LNCAP (cell line): ENCODE data around the gene BACE2.

Source experiments
- CTCF ChIP-seq: fragments of 450-650 bp; IDR thresholded peaks from 2 replicates; pipeline ENCODE4 v1.5.1; 2017; ENCODE audit warnings: mild to moderate bottlenecking

The BACE2 gene

DNA sequence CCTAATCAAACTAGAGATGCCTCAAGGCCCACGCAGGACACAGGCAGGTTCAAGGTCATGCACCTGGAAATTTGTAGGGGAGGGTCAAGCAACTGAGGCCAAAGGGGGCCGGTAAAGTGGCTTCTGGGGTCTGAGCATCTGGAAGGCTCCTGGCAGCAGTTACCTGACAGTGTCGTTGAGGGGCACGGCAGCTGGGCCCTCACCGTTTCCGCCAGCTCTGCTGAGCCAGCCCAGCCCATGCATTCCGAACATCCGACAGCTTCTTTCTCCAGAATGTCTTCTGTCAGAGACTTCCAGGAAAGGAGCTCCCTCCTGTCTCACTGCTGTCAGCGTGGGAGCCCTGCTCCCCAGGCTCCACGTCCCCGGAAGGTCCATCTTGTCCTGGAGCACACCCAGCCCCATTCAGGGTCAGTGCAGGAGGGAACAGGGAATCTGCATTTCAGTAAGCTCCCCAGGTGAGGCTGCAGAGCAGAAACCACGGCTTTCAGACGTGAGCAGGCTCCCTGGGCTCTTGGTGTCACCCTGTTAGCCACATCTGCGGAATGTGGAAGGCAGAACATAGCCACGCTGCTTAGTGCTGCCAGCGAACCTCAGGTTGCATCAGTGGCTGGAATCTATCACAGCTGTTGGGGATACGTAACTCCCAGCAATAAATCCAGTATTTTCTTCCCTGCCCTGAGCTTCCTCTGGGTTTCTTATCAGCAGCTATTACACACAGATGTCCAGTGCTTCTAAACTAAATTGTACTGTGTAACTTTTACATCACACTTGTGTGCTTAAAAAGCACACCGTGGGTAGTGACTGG is 112.4 kb downstream of the BACE2 start:
- TF ChIP-seq CTCF = no peak

DNA sequence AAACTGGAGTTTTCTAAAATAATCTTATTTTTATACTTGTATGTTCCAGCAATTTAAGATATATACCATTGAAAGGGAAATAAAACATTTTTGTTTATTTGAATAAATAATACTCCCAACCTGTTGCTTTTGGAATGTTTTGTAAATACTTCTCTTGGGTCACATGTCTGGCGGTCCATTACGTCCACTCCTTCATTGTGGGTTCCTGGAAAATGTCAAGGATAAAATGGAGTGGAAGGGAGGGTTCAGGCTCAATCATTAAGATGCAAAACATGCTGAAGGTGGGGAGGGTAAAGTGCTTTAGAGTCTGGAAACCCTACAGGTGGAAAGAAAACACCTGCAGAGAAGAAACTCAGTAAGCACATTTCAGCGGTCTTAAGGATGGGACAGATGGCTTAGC is 114.5 kb downstream of the BACE2 start:
- TF ChIP-seq CTCF = no peak

DNA sequence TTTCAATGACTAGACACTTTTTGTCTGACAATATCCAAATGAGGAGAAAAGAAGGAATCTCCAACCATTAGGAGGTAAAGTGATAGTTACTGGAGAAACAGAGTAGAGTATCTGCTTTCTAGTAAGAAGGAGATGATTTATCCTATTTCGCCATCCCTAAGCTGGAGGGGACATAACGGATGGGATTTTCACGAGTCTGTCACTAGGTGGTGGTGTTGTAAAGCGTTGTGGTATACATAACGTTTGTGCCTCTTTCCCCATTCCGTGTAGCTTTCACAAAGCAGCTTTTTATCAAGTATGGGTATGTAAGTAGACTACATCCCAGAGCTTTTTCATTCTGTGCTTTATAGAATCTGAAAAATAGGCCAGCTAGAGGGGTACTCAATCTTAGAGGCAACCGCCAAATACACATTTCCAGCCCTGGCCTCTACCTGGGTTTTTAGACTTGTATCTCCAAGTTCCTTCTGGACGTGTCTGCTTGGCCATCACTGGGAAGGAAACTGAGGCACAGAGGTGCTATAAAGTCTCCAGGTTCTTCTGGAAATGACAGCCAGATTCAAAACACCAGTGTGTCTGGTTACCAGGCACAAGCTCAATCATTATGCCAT is 115.4 kb downstream of the BACE2 start:
- TF ChIP-seq CTCF = peak; percentile 68

- no peak for TF ChIP-seq CTCF
Measured at GRCh38 chr21:41289431-41289830, 121.5 kb downstream of the BACE2 start.

DNA sequence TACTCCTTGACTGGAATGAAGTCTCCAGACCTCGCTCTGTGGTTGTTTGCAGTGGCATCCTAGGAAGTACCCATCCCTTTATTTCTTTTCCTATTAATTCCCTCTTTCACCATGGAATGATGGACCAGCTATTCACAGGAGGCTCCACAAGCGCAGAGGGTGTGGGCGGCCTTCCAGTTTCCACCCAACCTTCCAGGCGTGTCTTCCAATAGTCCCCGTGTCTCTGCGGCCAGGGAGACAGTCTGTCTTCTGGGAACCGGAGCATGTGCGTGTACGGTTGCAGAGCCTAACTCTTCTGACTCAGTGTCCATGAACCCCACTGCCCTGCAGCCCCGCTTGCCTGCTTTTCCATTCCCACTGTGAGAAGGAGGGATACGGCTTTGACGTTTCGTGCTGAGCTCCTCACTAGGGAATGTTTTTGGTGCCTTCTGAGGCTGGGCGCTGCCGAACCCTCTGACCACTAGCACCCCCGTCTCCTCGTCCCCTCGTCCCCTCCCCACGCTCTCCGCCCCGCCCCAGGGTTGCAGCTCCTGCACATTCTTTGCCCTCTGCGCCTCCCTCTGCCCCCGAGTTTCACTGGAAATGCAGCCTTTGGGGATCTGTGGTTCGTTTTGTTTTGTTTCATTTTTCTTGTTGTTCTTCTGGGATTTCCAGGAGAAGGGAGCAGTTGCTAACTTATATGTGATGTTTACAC is 122.3 kb downstream of the BACE2 start:
- no peak for TF ChIP-seq CTCF

- no peak for TF ChIP-seq CTCF
Measured at GRCh38 chr21:41294548-41295231, 126.7 kb downstream of the BACE2 start.

DNA sequence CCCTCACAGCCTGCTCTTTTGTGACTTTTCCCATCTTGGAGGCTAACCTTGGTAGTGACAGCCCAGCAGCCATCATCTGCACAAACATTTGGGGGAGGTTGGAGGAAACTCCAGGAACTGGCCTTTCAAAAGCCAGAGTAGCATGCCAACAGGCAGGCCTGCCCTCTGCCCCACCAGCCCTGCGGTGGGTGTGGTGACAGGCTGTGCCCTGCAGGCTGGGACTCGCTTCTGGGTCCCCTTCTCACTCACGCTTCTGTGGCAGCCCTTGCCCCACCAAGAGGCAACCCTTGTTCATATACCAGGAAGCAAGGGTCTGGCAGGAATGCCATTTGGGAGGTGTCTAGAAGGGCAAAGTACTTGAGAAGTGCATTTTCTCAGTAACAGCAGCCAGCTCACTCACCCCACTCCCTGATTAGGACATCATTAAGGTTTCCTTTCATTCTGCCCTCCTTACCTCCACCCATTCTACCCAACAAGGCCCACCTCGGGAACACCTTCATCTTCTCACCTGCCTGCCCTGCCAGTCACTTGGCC is 127.8 kb downstream of the BACE2 start:
- no peak for TF ChIP-seq CTCF
